Tibial nerve (tissue), 4 donors: ENCODE results near the gene LRRC8C.

ENCODE experiments used
- CTCF ChIP-seq, 5 experiments: fragments of 200-600 bp in 3 of 5; fragments of 450-650 bp in 2 of 5; sonication (generic) in 3 of 5; IDR thresholded peaks; one replicate each; pipeline ENCODE4 v1.5.1; 2016 to 2019; ENCODE audit warnings: antibody characterized with exemption in 5 of 5, mild to moderate bottlenecking in 3 of 5, moderate library complexity in 2 of 5
- EP300 ChIP-seq, 2 donors: sonication (generic); formaldehyde crosslinking; IDR thresholded peaks; one replicate each; pipeline ENCODE4 v1.6.1; 2017; ENCODE audit warnings: antibody characterized with exemption in 2 of 2, mild to moderate bottlenecking in 1 of 2
- POLR2A ChIP-seq, 2 donors: fragments of 450-650 bp; IDR thresholded peaks; one replicate each; pipeline ENCODE4 v1.6.1; 2017; ENCODE audit warnings: antibody characterized with exemption in 2 of 2, mild to moderate bottlenecking in 2 of 2, moderate library complexity in 2 of 2

- TF ChIP-seq CTCF (IDR thresholded peaks at IDR 0.05) (no peak), POLR2A (IDR thresholded peaks at IDR 0.05) (no peak), EP300 (IDR thresholded peaks at IDR 0.05) (peak in 1 of 2 donors; percentile 35)
Measured at GRCh38 chr1:89706700-89707012, 73.7 kb downstream of the LRRC8C start.
